BE2C (cell line): ENCODE data around the gene COP1.

Experiments
- DNase-seq: peaks from one replicate; pipeline ENCODE4 v3.0.0-alpha.2; 2020
- H3K27me3 ChIP-seq: fragments of 250-450 bp; sonication (Bioruptor Pico); 2 replicates; pipeline ENCODE4 v1.5.1; 2020; ENCODE audit warnings: mild to moderate bottlenecking
- H3K36me3 ChIP-seq: fragments of 250-450 bp; sonication (Bioruptor Pico); 2 replicates; pipeline ENCODE4 v1.5.1; 2020; ENCODE audit warnings: mild to moderate bottlenecking
- H3K4me1 ChIP-seq: fragments of 250-450 bp; sonication (Bioruptor Pico); 2 replicates; pipeline ENCODE4 v1.5.1; 2020
- H3K4me3 ChIP-seq: 2 replicates; pipeline ENCODE4 v1.5.1; 2011; ENCODE audit warnings: low read depth, low read length
- H3K9me3 ChIP-seq: fragments of 250-450 bp; sonication (Bioruptor Pico); 2 replicates; pipeline ENCODE4 v1.5.1; 2020
- TF ChIP-seq, protein P1 (sequence below): IDR thresholded peaks from 2 replicates; pipeline ENCODE4 v1.5.1; 2012; ENCODE audit warnings: mild to moderate bottlenecking, low read depth, low read length

The COP1 gene

DNA sequence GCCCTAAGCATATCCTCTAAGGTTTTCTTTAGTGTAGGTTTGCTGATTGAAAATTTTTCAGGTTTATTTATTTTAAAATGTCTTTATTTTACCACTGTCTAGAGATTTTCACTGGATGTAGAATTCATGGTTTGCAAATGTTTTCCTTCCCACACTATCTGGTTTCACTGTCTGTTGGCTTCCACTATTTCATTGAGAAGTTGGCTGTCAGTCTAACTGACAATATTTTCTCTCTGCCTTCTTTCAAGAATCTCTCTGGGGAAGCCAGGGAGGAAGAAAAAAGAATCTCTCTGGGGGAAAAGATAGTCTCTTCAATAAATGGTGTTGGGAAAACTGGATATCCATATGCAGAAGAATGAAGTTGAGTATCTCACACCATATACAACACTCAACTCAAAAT lies 226.0 kb downstream of the COP1 start:
- no peaks in the 10 kb centered on the region; the same call in 1 of the 2 replicates for H3K9me3 ChIP-seq
- peaks cover 11% of the 10 kb centered on the region; the same call in 1 of the 2 replicates for H3K36me3 ChIP-seq

DNA sequence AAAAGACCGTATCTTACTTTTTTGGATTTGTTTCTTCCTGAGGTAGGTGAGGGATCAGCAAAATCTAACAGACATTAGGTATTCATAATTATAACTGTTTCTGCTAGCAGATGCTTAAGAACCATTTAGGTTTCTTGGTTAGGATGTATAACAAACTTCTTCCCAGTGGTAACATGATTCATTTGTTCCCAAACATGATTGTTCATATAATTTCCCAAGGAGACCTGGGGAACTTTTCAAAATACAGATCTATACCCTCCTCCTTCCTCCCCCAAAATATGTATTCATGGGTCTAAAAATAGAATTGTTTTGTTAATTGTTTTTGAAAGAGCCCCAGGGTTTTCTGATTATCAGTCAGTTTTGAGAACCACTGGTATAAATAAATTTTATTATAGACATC lies 228.2 kb downstream of the COP1 start:
- H3K4me1 ChIP-seq, result peaks cover 10% of the 10 kb centered on the region; the same call in 1 of the 2 replicates
- DNase-seq, result no peak
- H3K36me3 ChIP-seq, result 0 out of 2 replicates have a peak, but pooled peaks cover 3% of the 10 kb centered on the region
- TF ChIP-seq, protein P1, sequence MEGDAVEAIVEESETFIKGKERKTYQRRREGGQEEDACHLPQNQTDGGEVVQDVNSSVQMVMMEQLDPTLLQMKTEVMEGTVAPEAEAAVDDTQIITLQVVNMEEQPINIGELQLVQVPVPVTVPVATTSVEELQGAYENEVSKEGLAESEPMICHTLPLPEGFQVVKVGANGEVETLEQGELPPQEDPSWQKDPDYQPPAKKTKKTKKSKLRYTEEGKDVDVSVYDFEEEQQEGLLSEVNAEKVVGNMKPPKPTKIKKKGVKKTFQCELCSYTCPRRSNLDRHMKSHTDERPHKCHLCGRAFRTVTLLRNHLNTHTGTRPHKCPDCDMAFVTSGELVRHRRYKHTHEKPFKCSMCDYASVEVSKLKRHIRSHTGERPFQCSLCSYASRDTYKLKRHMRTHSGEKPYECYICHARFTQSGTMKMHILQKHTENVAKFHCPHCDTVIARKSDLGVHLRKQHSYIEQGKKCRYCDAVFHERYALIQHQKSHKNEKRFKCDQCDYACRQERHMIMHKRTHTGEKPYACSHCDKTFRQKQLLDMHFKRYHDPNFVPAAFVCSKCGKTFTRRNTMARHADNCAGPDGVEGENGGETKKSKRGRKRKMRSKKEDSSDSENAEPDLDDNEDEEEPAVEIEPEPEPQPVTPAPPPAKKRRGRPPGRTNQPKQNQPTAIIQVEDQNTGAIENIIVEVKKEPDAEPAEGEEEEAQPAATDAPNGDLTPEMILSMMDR, result no peak
- no peaks in the 10 kb centered on the region; the same call in 1 of the 2 replicates for H3K9me3 ChIP-seq
- no peak overlapping the region for H3K4me3 ChIP-seq
- no peaks in the 10 kb centered on the region for H3K27me3 ChIP-seq

More for the DNA sequence above, 226.0 kb downstream of the COP1 start:
- H3K27me3 ChIP-seq, result no peaks in the 10 kb centered on the region
- no peak overlapping the region for H3K4me3 ChIP-seq
- peaks cover 10% of the 10 kb centered on the region; the same call in 1 of the 2 replicates for H3K4me1 ChIP-seq
- TF ChIP-seq, protein P1, result no peak
- no peak for DNase-seq

DNA sequence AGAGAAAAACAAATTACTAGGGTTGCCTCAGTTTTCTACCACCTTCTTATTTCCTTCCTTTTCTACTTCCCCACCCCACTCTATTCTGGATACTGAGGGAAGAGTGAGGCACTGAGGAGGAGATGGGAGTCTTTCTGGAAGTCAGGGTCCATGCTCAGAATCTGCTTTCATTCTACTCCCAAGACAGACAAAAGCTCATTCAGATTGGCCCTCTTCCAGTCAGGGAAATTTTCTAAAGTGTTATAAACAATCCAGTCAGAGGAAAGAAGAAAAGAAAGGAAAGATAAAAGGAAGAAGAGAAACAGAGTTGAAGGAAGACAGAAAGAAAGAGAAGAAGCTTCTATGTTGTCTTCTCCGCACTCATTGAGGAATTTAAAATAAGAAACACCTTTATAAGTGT lies 228.6 kb downstream of the COP1 start:
- Histone ChIP-seq H3K4me3 (no peak overlapping the region), H3K36me3 (no peaks in the 10 kb centered on the region), H3K27me3 (no peaks in the 10 kb centered on the region), H3K4me1 (peaks cover 10% of the 10 kb centered on the region; the same call in 1 of the 2 replicates), H3K9me3 (no peaks in the 10 kb centered on the region; the same call in 1 of the 2 replicates)
- no peak for DNase-seq
- TF ChIP-seq, protein P1, result no peak

GRCh38 chr1:175976865-175977642 lies 230.0 kb downstream of the COP1 start:
- peaks cover 10% of the 10 kb centered on the region; the same call in 1 of the 2 replicates for H3K4me1 ChIP-seq
- TF ChIP-seq, protein P1, result no peak
- H3K36me3 ChIP-seq, result no peaks in the 10 kb centered on the region
- no peak overlapping the region for H3K4me3 ChIP-seq
- no peaks in the 10 kb centered on the region for H3K27me3 ChIP-seq
- no peaks in the 10 kb centered on the region for H3K9me3 ChIP-seq
- no peak for DNase-seq

DNA sequence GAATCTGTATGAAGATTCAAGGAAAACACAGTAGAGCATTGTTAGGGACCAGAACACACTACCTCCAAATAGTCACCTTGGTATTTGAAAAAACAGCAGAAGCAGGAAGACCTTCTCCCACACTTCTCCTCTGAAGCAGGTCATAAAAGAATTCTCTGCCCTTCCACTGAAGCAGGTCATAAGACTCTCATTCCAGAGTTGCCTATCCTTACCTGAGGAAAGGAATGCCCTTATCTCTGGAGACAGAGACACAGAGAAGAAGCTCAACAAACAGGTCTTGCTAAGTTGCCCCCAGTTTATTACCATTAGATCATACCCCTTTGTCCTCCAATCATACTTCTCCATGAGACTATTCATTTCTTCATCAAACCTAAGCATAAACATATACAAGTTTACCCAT lies 237.9 kb downstream of the COP1 start:
- no peak for DNase-seq
- TF ChIP-seq, protein P1, result no peak
- Histone ChIP-seq H3K4me1 (no peaks in the 10 kb centered on the region), H3K9me3 (no peaks in the 10 kb centered on the region), H3K36me3 (no peaks in the 10 kb centered on the region; the same call in 1 of the 2 replicates), H3K27me3 (no peaks in the 10 kb centered on the region), H3K4me3 (no peak overlapping the region)
